IMR-90 (cell line): Measurements from ENCODE around the gene HTR1E. TPM values are rescaled to one million over a fixed set of nuclear protein-coding genes. Genes with fewer than 3 reads are reported as not detected.

Experiments
- ATAC-seq: fragments of 200-7000 bp; cut with Tn5 transposase; 2 replicates; pipeline ENCODE4 v1.9.1; 2020; ENCODE audit warnings: low read depth, mild to moderate bottlenecking, moderate library complexity
- BruUV-seq: library from RNA; stranded (reverse); fragments of 400-500 nt; replicated peaks from 2 replicates; lab custom pipeline; 2021; lab: Mats Ljungman, UMichigan
- CTCF ChIA-PET: fragments of 300-600 bp; formaldehyde crosslinking; extraction: SDS; loops from one replicate; lab custom pipeline; 2021; ENCODE audit warnings: antibody characterized with exemption; lab: Yijun Ruan, JAX
- POLR2A ChIA-PET: fragments of 300-600 bp; sonication (Branson Sonifier 250); formaldehyde crosslinking; loops from one replicate; lab custom pipeline; 2022; ENCODE audit warnings: antibody characterized with exemption; ENCODE audit not compliant: unreplicated experiment; lab: Charles Lee
- DNase-seq: peaks from one replicate; pipeline ENCODE4 v3.0.0; 2013
- H2AFZ ChIP-seq: replicated peaks from 2 replicates; pipeline ENCODE3; 2013; ENCODE audit warnings: low read length, mild to moderate bottlenecking; ENCODE audit not compliant: poor library complexity
- H2AK5ac ChIP-seq: 2 replicates; pipeline ENCODE4 v1.6.1; 2013; ENCODE audit warnings: low read depth, low read length, inconsistent platforms
- H2AK9ac ChIP-seq: replicated peaks from 2 replicates; pipeline ENCODE3; 2013; ENCODE audit warnings: mild to moderate bottlenecking, low read depth, low read length, moderate library complexity; ENCODE audit not compliant: poor library complexity
- H2BK120ac ChIP-seq: 2 replicates; pipeline ENCODE4 v1.6.1; 2013; ENCODE audit warnings: low read depth, low read length, inconsistent platforms
- H2BK15ac ChIP-seq: 3 replicates; pipeline ENCODE4 v1.6.1; 2013; ENCODE audit warnings: low read depth, low read length, inconsistent platforms
- H2BK20ac ChIP-seq: 2 replicates; pipeline ENCODE4 v1.6.1; 2013; ENCODE audit warnings: low read depth, mild to moderate bottlenecking, inconsistent platforms, low read length, moderate library complexity
- H2BK5ac ChIP-seq: 2 replicates; pipeline ENCODE4 v1.6.1; 2013; ENCODE audit warnings: mild to moderate bottlenecking, low read depth, low read length, inconsistent platforms; ENCODE audit not compliant: poor library complexity, severe bottlenecking
- H3K14ac ChIP-seq: replicated peaks from 2 replicates; pipeline ENCODE4 v1.6.1; 2013; ENCODE audit warnings: low read depth, low read length, inconsistent platforms
- H3K18ac ChIP-seq: 2 replicates; pipeline ENCODE4 v1.6.1; 2013; ENCODE audit warnings: low read depth, low read length, control low read depth
- H3K23ac ChIP-seq: 2 replicates; pipeline ENCODE4 v1.6.1; 2013; ENCODE audit warnings: low read depth, low read length, inconsistent platforms
- H3K27ac ChIP-seq: 2 replicates; pipeline ENCODE4 v1.5.1; 2013; ENCODE audit warnings: mild to moderate bottlenecking, control low read depth, low read length; ENCODE audit not compliant: insufficient read depth
- H3K27me3 ChIP-seq: 2 replicates; pipeline ENCODE4 v1.6.1; 2013; ENCODE audit warnings: low read length; ENCODE audit not compliant: control insufficient read depth, insufficient read depth
- H3K36me3 ChIP-seq: 2 replicates; pipeline ENCODE4 v1.6.1; 2013; ENCODE audit warnings: low read length, mixed read lengths; ENCODE audit not compliant: control insufficient read depth, insufficient read depth
- H3K4ac ChIP-seq: 2 replicates; pipeline ENCODE4 v1.6.1; 2013; ENCODE audit warnings: low read depth, low read length, inconsistent platforms
- H3K4me1 ChIP-seq: 2 replicates; pipeline ENCODE4 v1.6.1; 2013; ENCODE audit warnings: low read length, mixed read lengths; ENCODE audit not compliant: control insufficient read depth, insufficient read depth
- H3K4me2 ChIP-seq: 2 replicates; pipeline ENCODE4 v1.6.1; 2013; ENCODE audit warnings: low read depth, mild to moderate bottlenecking, control low read depth, low read length, moderate library complexity
- H3K4me3 ChIP-seq: 2 replicates; pipeline ENCODE4 v1.5.1; 2013; ENCODE audit warnings: low read depth, mild to moderate bottlenecking, control low read depth, low read length, moderate library complexity; ENCODE audit not compliant: insufficient read depth
- H3K56ac ChIP-seq: 2 replicates; pipeline ENCODE4 v1.6.1; 2013; ENCODE audit warnings: low read length, inconsistent platforms; ENCODE audit not compliant: insufficient read depth; ENCODE audit errors: extremely low read depth
- H3K79me1 ChIP-seq, 2 experiments: 2 replicates each; pipeline ENCODE4 v1.6.1; 2013; ENCODE audit warnings: low read length in 2 of 2, inconsistent platforms in 1 of 2, low read depth in 1 of 2
- H3K9ac ChIP-seq: 2 replicates; pipeline ENCODE4 v1.6.1; 2013; ENCODE audit warnings: low read depth, low read length, control low read depth
- H3K9me1 ChIP-seq: 2 replicates; pipeline ENCODE4 v1.6.1; 2013; ENCODE audit warnings: low read length, inconsistent platforms; ENCODE audit not compliant: insufficient read depth
- H3K9me3 ChIP-seq: 2 replicates; pipeline ENCODE4 v1.6.1; 2013; ENCODE audit warnings: low read length; ENCODE audit not compliant: control insufficient read depth, insufficient read depth
- H4K20me1 ChIP-seq: 2 replicates; pipeline ENCODE4 v1.6.1; 2013; ENCODE audit warnings: low read length, inconsistent platforms; ENCODE audit not compliant: insufficient read depth
- H4K5ac ChIP-seq: 2 replicates; pipeline ENCODE4 v1.6.1; 2013; ENCODE audit warnings: mild to moderate bottlenecking, low read depth, low read length, control low read depth
- H4K8ac ChIP-seq, 2 experiments: 2 replicates each; pipeline ENCODE4 v1.6.1; 2013; ENCODE audit warnings: low read depth in 2 of 2, low read length in 2 of 2, control low read depth in 1 of 2, inconsistent platforms in 1 of 2
- H4K91ac ChIP-seq: 2 replicates; pipeline ENCODE4 v1.6.1; 2013; ENCODE audit warnings: low read depth, low read length, inconsistent platforms; ENCODE audit not compliant: insufficient read depth
- BHLHE40 ChIP-seq: fragments of 150-350 bp; IDR thresholded peaks from 2 replicates; pipeline ENCODE4 v1.6.1; 2016; ENCODE audit warnings: mild to moderate bottlenecking, low read depth, low read length
- CHD1 ChIP-seq: IDR thresholded peaks from 2 replicates; pipeline ENCODE4 v1.6.1; 2012; ENCODE audit warnings: low read depth, low read length, improper control_type of control experiment
- MAFK ChIP-seq: IDR thresholded peaks from 2 replicates; pipeline ENCODE4 v1.6.1; 2012; ENCODE audit warnings: low read depth, low read length, improper control_type of control experiment
- SMC3 ChIP-seq: fragments of 150-350 bp; IDR thresholded peaks from 2 replicates; pipeline ENCODE4 v1.6.1; 2016; ENCODE audit warnings: low read depth, mild to moderate bottlenecking, antibody characterized with exemption, low read length, moderate library complexity
- WGBS, 2 experiments: methylation state at CpG; one replicate each; pipeline versions ENCODE4 v1.1.5 to v1.1.7; 2013; ENCODE audit warnings: missing lambda C conversion rate in 2 of 2; ENCODE audit not compliant: insufficient read length in 1 of 2; ENCODE audit errors: extremely low coverage in 2 of 2; 5-methylcytosine and 5-hydroxymethylcytosine counted together
- dilution Hi-C: fragments of 300-500 bp; cut with HindIII; formaldehyde crosslinking; loops from one replicate; pipeline ENCODE4 v1.14.3; 2018; ENCODE audit warnings: low sequenced_read_pairs; ENCODE audit not compliant: unreplicated experiment
- in situ Hi-C: fragments of 300-500 bp; cut with MboI; formaldehyde crosslinking; loops from 3 replicates; pipeline ENCODE4 v1.14.3; 2019; ENCODE audit warnings: low sequenced_read_pairs, inconsistent platforms, mixed read lengths
- intact Hi-C: fragments of 100-400 bp; cut with micrococcal nuclease; formaldehyde crosslinking; loops from 2 replicates; pipeline ENCODE4 v1.10.0; 2022
- polyA plus RNA-seq, 3 experiments: library from polyadenylated mRNA; depleted of rRNA; stranded (reverse); fragments of >200 nt; gene quantifications; 2 replicates each; pipeline ENCODE4 v1.2.3, GENCODE V29; 2012; ENCODE audit warnings: low replicate concordance in 1 of 3
- total RNA-seq: library from RNA; depleted of rRNA; stranded (reverse); fragments of >200 nt; gene quantifications from 2 replicates; pipeline ENCODE4 v1.2.3, GENCODE V29; 2012
- TF ChIP-seq, protein P1 (sequence below): fragments of 150-350 bp; IDR thresholded peaks from 2 replicates; pipeline ENCODE4 v1.6.1; 2016; ENCODE audit warnings: low read depth, mild to moderate bottlenecking, low read length, moderate library complexity, borderline replicate concordance

Gene HTR1E
- total and polyA plus RNA-seq, 2 of the 4 experiments (the other 2 are of a cell fraction) = not detected

GRCh38 chr6:86964029-86964579 is 26.8 kb downstream of the HTR1E start:
- no CpG with 5 or more reads among the region's 4 CpGs for WGBS, 2 experiments
- POLR2A ChIA-PET = no interaction called here
- no TSS peak for BruUV-seq
- Histone ChIP-seq H2AK5ac (no peak overlapping the region), H3K27ac (no peak overlapping the region), H4K20me1 (no peaks in the 10 kb centered on the region), H3K18ac (no peak overlapping the region), H3K4me1 (no peaks in the 10 kb centered on the region), H2BK20ac (no peak overlapping the region), H3K9me3 (no peaks in the 10 kb centered on the region), H4K91ac (no peak overlapping the region), H3K9me1 (no peaks in the 10 kb centered on the region), H3K4me2 (no peak overlapping the region), H3K56ac (no peak overlapping the region), H2AK9ac (no peak overlapping the region), H3K14ac (no peak overlapping the region), H3K9ac (no peak overlapping the region), H3K36me3 (no peaks in the 10 kb centered on the region), H3K27me3 (no peaks in the 10 kb centered on the region), H2BK5ac (no peak overlapping the region), H2AFZ (no peak overlapping the region), H2BK15ac (no peak overlapping the region), H2BK120ac (no peak overlapping the region), H4K5ac (no peak overlapping the region), H3K23ac (no peak overlapping the region), H3K4ac (no peak overlapping the region), H3K79me1 (no peaks in the 10 kb centered on the region), H3K4me3 (no peak overlapping the region), H4K8ac (no peak overlapping the region)
- dilution Hi-C loops = no loop called here
- in situ Hi-C loops = no loop called here
- ATAC-seq = no peak
- no peak for DNase-seq
- TF ChIP-seq, protein P1, sequence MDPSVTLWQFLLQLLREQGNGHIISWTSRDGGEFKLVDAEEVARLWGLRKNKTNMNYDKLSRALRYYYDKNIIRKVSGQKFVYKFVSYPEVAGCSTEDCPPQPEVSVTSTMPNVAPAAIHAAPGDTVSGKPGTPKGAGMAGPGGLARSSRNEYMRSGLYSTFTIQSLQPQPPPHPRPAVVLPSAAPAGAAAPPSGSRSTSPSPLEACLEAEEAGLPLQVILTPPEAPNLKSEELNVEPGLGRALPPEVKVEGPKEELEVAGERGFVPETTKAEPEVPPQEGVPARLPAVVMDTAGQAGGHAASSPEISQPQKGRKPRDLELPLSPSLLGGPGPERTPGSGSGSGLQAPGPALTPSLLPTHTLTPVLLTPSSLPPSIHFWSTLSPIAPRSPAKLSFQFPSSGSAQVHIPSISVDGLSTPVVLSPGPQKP = no peak
- no peak for TF ChIP-seq MAFK
- TF ChIP-seq SMC3 = no peak
- no peak for TF ChIP-seq CHD1
- no peak for TF ChIP-seq BHLHE40
- intact Hi-C loops = no loop called here
- CTCF ChIA-PET = no interaction called here
